Measurements from ENCODE around the gene DOK7. TPM values are rescaled to one million over a fixed set of nuclear protein-coding genes. Genes with fewer than 3 reads are reported as not detected.

The DOK7 gene
- polyA plus RNA-seq, 1 experiment = not detected

GRCh38 chr4:3416270-3416669 lies 46.8 kb upstream of the DOK7 start:
- ChIA-PET CTCF (interaction anchor here (0.8 to 1.2 kb wide), 2 partner anchors 19 to 70 kb away, joined by 3 read pairs; no protein-coding TSS in a partner anchor), POLR2A (no interaction called here)
- Histone ChIP-seq H3K27me3 (ENCODE audit: control insufficient read depth, insufficient read depth, low read length) (no peaks in the 10 kb centered on the region), H3K4me3 (ENCODE audit: low read depth, low read length) (no peak overlapping the region), H3K36me3 (ENCODE audit: control insufficient read depth, insufficient read depth, low read length) (peaks cover 12% of the 10 kb centered on the region)
- TF ChIP-seq CTCF (IDR thresholded peaks at IDR 0.05; ENCODE audit: insufficient read depth, low read depth, low read length) = no peak
- no peak for DNase-seq (ENCODE audit: low read depth)

DNA sequence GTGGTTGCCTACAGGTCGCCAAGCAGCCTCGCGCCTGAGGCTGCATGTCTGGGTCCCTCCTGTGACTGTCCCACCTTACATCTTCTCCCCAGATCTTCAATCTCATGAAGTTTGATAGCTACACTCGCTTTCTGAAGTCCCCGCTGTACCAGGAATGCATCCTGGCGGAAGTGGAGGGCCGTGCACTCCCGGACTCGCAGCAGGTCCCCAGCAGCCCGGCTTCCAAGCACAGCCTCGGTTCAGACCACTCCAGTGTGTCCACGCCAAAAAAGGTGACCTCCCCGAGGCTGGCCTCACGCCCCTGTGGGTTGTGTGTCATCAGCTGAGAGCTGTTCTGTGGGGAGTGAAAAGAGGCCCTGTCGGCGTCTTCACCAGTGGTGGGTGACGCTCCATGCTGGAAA lies 46.3 kb upstream of the DOK7 start:
- H3K36me3 ChIP-seq (ENCODE audit: control insufficient read depth, insufficient read depth, low read length) = peaks cover 12% of the 10 kb centered on the region
- CTCF ChIA-PET = interaction anchor here (0.8 to 1.2 kb wide), 2 partner anchors 18 to 70 kb away, joined by 3 read pairs; no protein-coding TSS in a partner anchor
- H3K27me3 ChIP-seq (ENCODE audit: control insufficient read depth, insufficient read depth, low read length) = no peaks in the 10 kb centered on the region
- no peak for TF ChIP-seq CTCF (IDR thresholded peaks at IDR 0.05; ENCODE audit: insufficient read depth, low read depth, low read length)
- POLR2A ChIA-PET = no interaction called here
- DNase-seq (ENCODE audit: low read depth) = no peak
- H3K4me3 ChIP-seq (ENCODE audit: low read depth, low read length) = no peak overlapping the region

GRCh38 chr4:3417448-3417847 lies 45.7 kb upstream of the DOK7 start:
- H3K36me3 ChIP-seq (ENCODE audit: control insufficient read depth, insufficient read depth, low read length) = peaks cover 13% of the 10 kb centered on the region
- H3K27me3 ChIP-seq (ENCODE audit: control insufficient read depth, insufficient read depth, low read length) = no peaks in the 10 kb centered on the region
- no peak for TF ChIP-seq CTCF (IDR thresholded peaks at IDR 0.05; ENCODE audit: insufficient read depth, low read depth, low read length)
- POLR2A ChIA-PET = no interaction called here
- CTCF ChIA-PET = interaction anchor here (1.2 kb wide), 1 partner anchor 17 kb away, joined by 3 read pairs; no protein-coding TSS in a partner anchor
- DNase-seq (ENCODE audit: low read depth) = no peak
- no peak overlapping the region for H3K4me3 ChIP-seq (ENCODE audit: low read depth, low read length)

DNA sequence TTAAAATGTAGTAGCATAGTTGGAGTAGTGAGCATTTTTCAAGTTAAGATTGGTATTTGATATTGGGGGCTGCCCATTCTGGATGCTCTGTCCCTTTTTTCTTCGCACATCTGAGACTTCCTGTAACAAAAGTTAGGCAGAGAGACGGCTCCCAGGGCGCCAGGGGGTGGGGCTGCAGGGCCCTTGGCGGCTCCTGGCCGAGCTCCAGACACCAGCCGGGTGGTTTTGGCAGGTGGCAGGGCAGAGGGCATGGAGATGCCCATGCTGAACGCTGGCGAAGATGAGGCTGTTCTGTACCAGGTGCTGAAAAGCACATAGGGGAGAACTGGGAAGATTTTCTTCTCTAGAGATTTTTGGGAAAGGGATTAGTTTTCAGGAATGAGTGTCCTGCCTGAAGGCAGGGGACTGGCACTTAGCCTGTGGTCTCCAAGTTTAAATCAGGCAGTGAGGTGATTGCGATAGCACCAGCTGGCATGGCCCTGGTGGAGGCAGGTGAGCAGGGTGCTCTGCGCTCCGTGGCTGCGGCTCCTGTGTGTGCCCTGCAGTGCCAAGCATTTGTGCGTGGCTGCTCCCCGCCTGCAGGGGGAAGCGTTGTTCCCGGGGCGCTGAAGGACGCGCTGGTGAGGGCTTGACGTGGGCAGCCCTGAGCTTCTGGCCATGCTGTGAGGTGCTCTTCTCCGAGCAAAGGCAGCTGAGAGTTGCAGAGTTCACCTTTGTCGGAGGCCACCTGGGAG lies 44.9 kb upstream of the DOK7 start:
- H3K36me3 ChIP-seq (ENCODE audit: control insufficient read depth, insufficient read depth, low read length) = peaks cover 13% of the 10 kb centered on the region
- no peak for DNase-seq (ENCODE audit: low read depth)
- no peak overlapping the region for H3K4me3 ChIP-seq (ENCODE audit: low read depth, low read length)
- TF ChIP-seq CTCF (IDR thresholded peaks at IDR 0.05; ENCODE audit: insufficient read depth, low read depth, low read length) = peak; percentile 21
- H3K27me3 ChIP-seq (ENCODE audit: control insufficient read depth, insufficient read depth, low read length) = no peaks in the 10 kb centered on the region
- ChIA-PET POLR2A (no interaction called here), CTCF (interaction anchor here (0.9 kb wide), 1 partner anchor 31 kb away, joined by 3 read pairs; no protein-coding TSS in a partner anchor)

DNA sequence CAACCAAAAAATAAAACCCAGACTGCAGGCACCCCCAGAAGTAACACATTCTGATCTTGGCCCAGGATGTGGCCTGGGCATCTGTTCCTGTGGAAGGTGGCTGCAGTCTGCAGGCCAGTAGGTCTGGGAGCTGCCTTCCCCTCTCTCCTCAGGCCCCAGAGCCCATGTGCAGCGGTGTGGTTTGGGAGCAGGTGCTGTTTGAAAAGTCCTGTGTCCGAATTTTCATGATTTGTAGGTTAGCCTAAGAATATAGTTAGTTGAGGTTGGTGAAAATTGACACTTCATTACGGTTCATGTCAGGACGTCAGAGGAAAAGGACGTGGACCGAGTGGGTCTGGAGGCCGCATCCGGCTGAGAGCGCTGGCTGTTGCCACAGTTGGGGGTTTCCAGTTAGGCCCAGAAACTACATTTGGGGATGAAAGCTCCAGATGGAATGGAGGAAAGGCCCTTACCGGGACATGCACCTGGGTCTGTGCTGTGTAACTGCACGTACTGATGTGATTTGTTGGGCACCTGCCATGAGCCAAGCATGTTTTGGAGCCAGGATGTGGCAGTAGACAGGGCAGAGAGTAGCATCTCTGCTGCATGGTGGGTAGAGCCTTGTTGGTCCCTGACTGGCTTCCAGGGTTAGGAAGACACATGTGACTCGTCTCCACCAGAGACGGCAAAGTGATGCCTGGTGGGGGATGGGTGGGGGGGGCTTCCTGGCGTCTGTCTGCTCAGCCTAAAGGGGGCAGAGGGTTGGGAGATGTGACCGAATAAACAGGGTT lies 43.1 kb upstream of the DOK7 start:
- TF ChIP-seq CTCF (IDR thresholded peaks at IDR 0.05; ENCODE audit: insufficient read depth, low read depth, low read length) = no peak
- CTCF ChIA-PET = interaction anchor here (0.6 kb wide), 1 partner anchor 23 kb away, joined by 3 read pairs; no protein-coding TSS in a partner anchor
- no peaks in the 10 kb centered on the region for H3K27me3 ChIP-seq (ENCODE audit: control insufficient read depth, insufficient read depth, low read length)
- no peak overlapping the region for H3K4me3 ChIP-seq (ENCODE audit: low read depth, low read length)
- POLR2A ChIA-PET = no interaction called here
- DNase-seq (ENCODE audit: low read depth) = no peak
- H3K36me3 ChIP-seq (ENCODE audit: control insufficient read depth, insufficient read depth, low read length) = peaks cover 13% of the 10 kb centered on the region

Measured in BJ (cell line).